ENCODE data around the gene GGCX.

Gene GGCX

GRCh38 chr2:85516653-85517389 lies 44.5 kb downstream of the GGCX start:
- H3K4me1 ChIP-seq (ENCODE audit: control insufficient read depth, insufficient read depth, low read length): no peaks in the 10 kb centered on the region
- no peak overlapping the region for H3K27ac ChIP-seq (ENCODE audit: extremely low read depth, low read depth, low read length)
- no peak overlapping the region for H3K4me3 ChIP-seq (ENCODE audit: low read depth, low read length)
- ChIA-PET CTCF (no interaction called here), POLR2A (interaction anchor here (0.7 to 0.9 kb wide), 2 partner anchors 22 to 93 kb away, joined by 3 read pairs; no protein-coding TSS in a partner anchor)
- no peaks in the 10 kb centered on the region for H3K36me3 ChIP-seq (ENCODE audit: control insufficient read depth in 2 of 2, insufficient read depth in 1 of 2, low read length in 2 of 2)
- H3K9me3 ChIP-seq (ENCODE audit: control insufficient read depth, insufficient read depth, low read depth, low read length): no peaks in the 10 kb centered on the region
- no peak for TF ChIP-seq ZNF513 (tag by site-specific recombination; IDR thresholded peaks at IDR 0.05)
- no peak for TF ChIP-seq MYNN (tag by site-specific recombination; IDR thresholded peaks at IDR 0.05; ENCODE audit: borderline replicate concordance)
- TF ChIP-seq ATF2 (tag by site-specific recombination; IDR thresholded peaks at IDR 0.05; ENCODE audit: low read depth): no peak
- no peak for TF ChIP-seq KLF8 (tag by site-specific recombination; IDR thresholded peaks at IDR 0.05)
- no peak for TF ChIP-seq ZNF24 (tag by site-specific recombination; IDR thresholded peaks at IDR 0.05)
- no peak for TF ChIP-seq ZNF155 (tag by site-specific recombination; IDR thresholded peaks at IDR 0.05)
- TF ChIP-seq ZNF830 (tag by site-specific recombination; IDR thresholded peaks at IDR 0.05; ENCODE audit: low read depth): no peak
- no peak for TF ChIP-seq ZSCAN30 (tag by site-specific recombination; IDR thresholded peaks at IDR 0.05)
- TF ChIP-seq ZNF37A (tag by site-specific recombination; IDR thresholded peaks at IDR 0.05): no peak
- TF ChIP-seq ZNF600 (tag by site-specific recombination; IDR thresholded peaks at IDR 0.05): no peak
- no peak for TF ChIP-seq PRDM4 (tag by site-specific recombination; IDR thresholded peaks at IDR 0.05)
- TF ChIP-seq, protein P1, sequence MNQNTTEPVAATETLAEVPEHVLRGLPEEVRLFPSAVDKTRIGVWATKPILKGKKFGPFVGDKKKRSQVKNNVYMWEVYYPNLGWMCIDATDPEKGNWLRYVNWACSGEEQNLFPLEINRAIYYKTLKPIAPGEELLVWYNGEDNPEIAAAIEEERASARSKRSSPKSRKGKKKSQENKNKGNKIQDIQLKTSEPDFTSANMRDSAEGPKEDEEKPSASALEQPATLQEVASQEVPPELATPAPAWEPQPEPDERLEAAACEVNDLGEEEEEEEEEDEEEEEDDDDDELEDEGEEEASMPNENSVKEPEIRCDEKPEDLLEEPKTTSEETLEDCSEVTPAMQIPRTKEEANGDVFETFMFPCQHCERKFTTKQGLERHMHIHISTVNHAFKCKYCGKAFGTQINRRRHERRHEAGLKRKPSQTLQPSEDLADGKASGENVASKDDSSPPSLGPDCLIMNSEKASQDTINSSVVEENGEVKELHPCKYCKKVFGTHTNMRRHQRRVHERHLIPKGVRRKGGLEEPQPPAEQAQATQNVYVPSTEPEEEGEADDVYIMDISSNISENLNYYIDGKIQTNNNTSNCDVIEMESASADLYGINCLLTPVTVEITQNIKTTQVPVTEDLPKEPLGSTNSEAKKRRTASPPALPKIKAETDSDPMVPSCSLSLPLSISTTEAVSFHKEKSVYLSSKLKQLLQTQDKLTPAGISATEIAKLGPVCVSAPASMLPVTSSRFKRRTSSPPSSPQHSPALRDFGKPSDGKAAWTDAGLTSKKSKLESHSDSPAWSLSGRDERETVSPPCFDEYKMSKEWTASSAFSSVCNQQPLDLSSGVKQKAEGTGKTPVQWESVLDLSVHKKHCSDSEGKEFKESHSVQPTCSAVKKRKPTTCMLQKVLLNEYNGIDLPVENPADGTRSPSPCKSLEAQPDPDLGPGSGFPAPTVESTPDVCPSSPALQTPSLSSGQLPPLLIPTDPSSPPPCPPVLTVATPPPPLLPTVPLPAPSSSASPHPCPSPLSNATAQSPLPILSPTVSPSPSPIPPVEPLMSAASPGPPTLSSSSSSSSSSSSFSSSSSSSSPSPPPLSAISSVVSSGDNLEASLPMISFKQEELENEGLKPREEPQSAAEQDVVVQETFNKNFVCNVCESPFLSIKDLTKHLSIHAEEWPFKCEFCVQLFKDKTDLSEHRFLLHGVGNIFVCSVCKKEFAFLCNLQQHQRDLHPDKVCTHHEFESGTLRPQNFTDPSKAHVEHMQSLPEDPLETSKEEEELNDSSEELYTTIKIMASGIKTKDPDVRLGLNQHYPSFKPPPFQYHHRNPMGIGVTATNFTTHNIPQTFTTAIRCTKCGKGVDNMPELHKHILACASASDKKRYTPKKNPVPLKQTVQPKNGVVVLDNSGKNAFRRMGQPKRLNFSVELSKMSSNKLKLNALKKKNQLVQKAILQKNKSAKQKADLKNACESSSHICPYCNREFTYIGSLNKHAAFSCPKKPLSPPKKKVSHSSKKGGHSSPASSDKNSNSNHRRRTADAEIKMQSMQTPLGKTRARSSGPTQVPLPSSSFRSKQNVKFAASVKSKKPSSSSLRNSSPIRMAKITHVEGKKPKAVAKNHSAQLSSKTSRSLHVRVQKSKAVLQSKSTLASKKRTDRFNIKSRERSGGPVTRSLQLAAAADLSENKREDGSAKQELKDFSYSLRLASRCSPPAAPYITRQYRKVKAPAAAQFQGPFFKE (tag by site-specific recombination; IDR thresholded peaks at IDR 0.05; ENCODE audit: borderline replicate concordance): no peak
- no peak for TF ChIP-seq ZNF473 (tag by site-specific recombination; IDR thresholded peaks at IDR 0.05)
- TF ChIP-seq ZSCAN18 (tag by site-specific recombination; IDR thresholded peaks at IDR 0.05): no peak
- no peak for TF ChIP-seq ZNF624 (tag by site-specific recombination; IDR thresholded peaks at IDR 0.05)

Measured in HEK293 (cell line).